GM21737 (cell line): ENCODE measurements around the gene SLC43A1.
"Not testable (repeated sequence)": the region's sequence is repeated elsewhere in the genome, so short reads cannot be mapped to it uniquely, and the experiment has no call there.

Experiments used
- ATAC-seq: cut with Tn5 transposase; IDR thresholded peaks from one replicate; pipeline ENCODE4 v1.9.1; 2021; ENCODE audit warnings: mild to moderate bottlenecking, moderate library complexity; ENCODE audit not compliant: unreplicated experiment

The SLC43A1 gene

GRCh38 chr11:57515332-57516060 lies at the start of gene SLC43A1:
TSS of gene SLC43A1 (minus strand) at chr11:57515702. CDS start at chr11:57514111, 1,591 bp downstream.
- peak; percentile 49 for ATAC-seq

- ATAC-seq: no peak
Observed at GRCh38 chr11:57562596-57562995, 47.1 kb upstream of the SLC43A1 start.

GRCh38 chr11:57560146-57560545 lies 44.6 kb upstream of the SLC43A1 start:
- ATAC-seq: no peak

GRCh38 chr11:57556041-57556440 lies 40.5 kb upstream of the SLC43A1 start:
- no peak for ATAC-seq

- no peak for ATAC-seq
Observed at GRCh38 chr11:57555393-57555792, 39.9 kb upstream of the SLC43A1 start.

GRCh38 chr11:57552479-57552878 lies 37.0 kb upstream of the SLC43A1 start:
- no peak for ATAC-seq

- no peak for ATAC-seq
Observed at GRCh38 chr11:57551941-57552340, 36.4 kb upstream of the SLC43A1 start.

- no peak for ATAC-seq
Observed at GRCh38 chr11:57549983-57550382, 34.5 kb upstream of the SLC43A1 start.

GRCh38 chr11:57547854-57548377 lies 32.4 kb upstream of the SLC43A1 start:
- peak; percentile 87 for ATAC-seq

GRCh38 chr11:57546869-57547475 lies 31.5 kb upstream of the SLC43A1 start:
- peak; percentile 40 for ATAC-seq

GRCh38 chr11:57546451-57546850 lies 30.9 kb upstream of the SLC43A1 start:
- ATAC-seq: no peak

- no peak for ATAC-seq
Observed at GRCh38 chr11:57545883-57546282, 30.4 kb upstream of the SLC43A1 start.

GRCh38 chr11:57544566-57544965 lies 29.1 kb upstream of the SLC43A1 start:
- ATAC-seq: no peak

- ATAC-seq: no peak
Observed at GRCh38 chr11:57543593-57543992, 28.1 kb upstream of the SLC43A1 start.

- no peak for ATAC-seq
Observed at GRCh38 chr11:57542582-57542981, 27.1 kb upstream of the SLC43A1 start.

GRCh38 chr11:57541169-57541568 lies 25.7 kb upstream of the SLC43A1 start:
- ATAC-seq: no peak

GRCh38 chr11:57539342-57539741 lies 23.8 kb upstream of the SLC43A1 start:
- ATAC-seq: no peak

- no peak for ATAC-seq
Observed at GRCh38 chr11:57536947-57537619, 21.6 kb upstream of the SLC43A1 start, which contains the start of gene SMTNL1. TSS of gene SMTNL1 (plus strand) at chr11:57537595. CDS start at chr11:57542643, 5,048 bp downstream.

- not testable (repeated sequence) for ATAC-seq
Observed at GRCh38 chr11:57534449-57534848, 18.9 kb upstream of the SLC43A1 start.

GRCh38 chr11:57530596-57531507 lies 15.3 kb upstream of the SLC43A1 start, which contains the start of gene TIMM10:
TSS of gene TIMM10 (minus strand) at chr11:57530754. CDS start at chr11:57530189, 565 bp downstream.
- ATAC-seq: peak; percentile 99
